GM08714 (cell line): ENCODE measurements around the gene FGF7.
"Not testable (repeated sequence)": the region's sequence is repeated elsewhere in the genome, so short reads cannot be mapped to it uniquely, and the experiment has no call there.

Experiments
- H3K4me3 ChIP-seq: fragments of 200-500 bp; sonication (Bioruptor generic); 2 replicates; pipeline ENCODE4 v1.5.1; 2014; ENCODE audit warnings: mild to moderate bottlenecking, low read length, inconsistent platforms
- ZNF274 ChIP-seq: IDR thresholded peaks from 2 replicates; pipeline ENCODE4 v1.6.1; 2012; ENCODE audit warnings: mild to moderate bottlenecking, low read depth, low read length

The FGF7 gene

DNA sequence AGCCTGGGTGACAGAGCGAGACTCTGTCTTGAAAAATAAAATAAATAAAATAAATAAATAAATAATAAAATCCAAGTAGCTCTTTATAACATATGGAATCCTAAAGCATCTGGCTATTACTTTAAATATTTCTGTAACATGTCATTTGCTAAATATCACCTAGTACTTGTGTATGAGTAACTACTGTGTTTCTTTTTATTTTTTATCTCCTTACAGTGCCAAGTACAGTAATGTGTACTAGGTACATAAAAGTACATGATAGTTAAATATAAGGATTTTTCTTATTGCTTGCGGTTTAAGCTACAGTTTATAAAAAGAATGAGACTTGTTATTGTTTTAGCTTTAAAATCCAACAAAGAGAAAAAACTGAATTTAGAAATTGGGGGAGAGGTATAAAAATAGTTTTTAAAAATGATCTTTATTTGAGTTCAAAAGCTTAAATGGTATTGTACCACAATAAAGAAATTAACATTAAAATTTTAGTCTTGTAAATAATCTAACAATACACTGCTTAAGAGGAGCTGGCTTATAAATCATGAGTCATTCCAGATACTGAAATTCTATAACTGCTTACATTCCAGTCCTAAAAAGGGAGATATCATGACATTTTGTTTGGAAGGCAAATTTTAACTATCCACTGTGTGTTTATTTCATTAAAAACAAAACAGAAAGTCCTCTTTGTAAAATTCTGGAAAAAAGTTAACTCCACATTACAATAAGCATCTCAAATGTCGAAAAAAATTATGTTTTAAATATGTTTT lies 73.1 kb downstream of the FGF7 start:
- no peak for TF ChIP-seq ZNF274

DNA sequence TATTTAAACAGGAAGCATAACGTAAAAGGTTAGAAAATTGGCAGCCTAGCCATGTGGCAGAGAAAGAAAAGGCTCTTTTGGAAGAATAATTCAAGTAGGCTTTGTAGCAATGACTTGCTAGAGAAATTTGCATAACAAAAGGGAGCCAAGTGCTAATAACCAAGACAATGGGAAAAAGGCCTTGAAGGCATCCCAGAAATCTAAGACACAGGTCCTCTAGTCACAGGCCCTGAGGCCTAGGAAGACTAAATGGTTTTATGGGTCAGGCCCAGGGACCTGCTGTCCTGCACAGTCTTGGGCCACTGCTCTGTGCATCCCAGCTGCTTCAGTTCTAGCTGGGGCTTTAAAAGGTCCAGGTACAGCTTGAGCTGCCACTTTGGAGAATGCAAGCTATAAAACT lies 78.5 kb downstream of the FGF7 start:
- TF ChIP-seq ZNF274, result no peak
- H3K4me3 ChIP-seq, result no peak overlapping the region

More for the DNA sequence above, 73.1 kb downstream of the FGF7 start:
- H3K4me3 ChIP-seq, result no peak overlapping the region

DNA sequence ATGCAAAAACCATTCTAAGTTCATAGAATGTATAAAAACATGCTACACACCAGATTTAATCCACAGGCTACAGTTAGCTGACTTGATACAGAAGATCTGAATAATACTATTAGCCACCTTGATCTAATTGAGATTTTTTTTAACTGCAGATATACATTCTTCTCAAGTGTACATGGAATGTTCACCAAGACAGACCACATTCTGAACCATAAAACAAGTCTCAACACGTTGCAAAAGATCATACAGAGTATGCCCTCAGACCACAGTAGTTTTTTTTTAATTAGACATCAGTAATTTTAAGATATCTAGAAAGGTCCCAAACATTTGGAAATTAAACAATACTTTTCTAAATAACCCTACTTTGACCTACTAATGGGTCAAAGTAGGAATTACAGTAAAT lies 83.3 kb downstream of the FGF7 start:
- no peak overlapping the region for H3K4me3 ChIP-seq
- no peak for TF ChIP-seq ZNF274

DNA sequence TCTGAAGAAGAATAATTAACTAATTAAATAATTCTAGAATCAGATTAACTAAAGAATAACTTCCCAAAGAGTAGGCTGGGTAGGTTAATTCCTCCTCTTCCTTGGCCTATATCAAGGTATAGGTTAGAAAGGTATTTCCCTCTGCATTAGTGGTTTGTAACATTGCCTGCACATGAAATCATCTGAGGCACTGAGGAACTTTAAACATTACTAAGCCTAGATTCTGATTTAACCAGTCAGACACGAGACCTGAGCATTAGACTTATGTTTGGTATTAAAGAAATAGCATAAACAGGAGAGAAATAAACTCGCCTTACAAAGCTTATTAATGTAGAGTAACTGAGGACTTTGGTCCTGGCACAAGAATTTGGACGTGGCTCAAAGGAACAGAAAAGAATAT lies 84.2 kb downstream of the FGF7 start:
- no peak overlapping the region for H3K4me3 ChIP-seq

DNA sequence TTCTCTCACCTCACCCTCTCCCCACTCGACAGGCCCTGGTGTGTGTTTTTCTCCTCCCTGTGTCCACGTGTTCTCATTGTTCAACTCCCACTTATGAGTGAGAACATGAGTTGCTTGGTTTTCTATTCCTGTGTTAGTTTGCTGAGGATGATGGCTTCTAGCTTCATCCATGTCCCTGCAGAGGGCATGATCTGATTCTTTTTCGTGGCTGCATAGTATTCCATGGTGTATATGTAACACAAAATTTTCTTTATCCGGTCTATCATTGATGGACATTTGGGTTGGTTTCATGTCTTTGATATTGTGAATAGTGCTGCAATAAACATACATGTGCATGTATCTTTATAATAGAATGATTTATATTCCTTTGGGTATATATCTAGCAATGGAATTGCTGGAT lies 89.7 kb downstream of the FGF7 start:
- H3K4me3 ChIP-seq, result not testable (repeated sequence)

More for the DNA sequence above, 84.2 kb downstream of the FGF7 start:
- TF ChIP-seq ZNF274, result no peak

DNA sequence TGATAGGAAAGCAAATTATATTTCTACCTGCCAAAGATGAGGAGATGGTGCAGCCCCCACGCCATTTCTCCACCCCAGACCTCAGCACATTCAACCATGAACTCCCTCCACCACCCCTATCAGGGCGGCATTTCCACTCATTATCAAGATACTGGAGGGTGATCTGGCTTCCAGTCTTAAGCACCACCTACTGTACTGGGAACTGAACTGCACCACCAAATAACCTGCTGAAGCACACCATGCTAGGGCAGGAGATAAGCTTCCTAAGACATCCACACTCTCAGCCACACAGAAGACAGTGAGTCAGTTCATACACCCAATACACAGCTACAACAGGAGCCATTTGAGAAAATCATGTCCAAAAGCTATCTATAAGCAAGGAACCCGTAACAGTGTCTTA lies 98.8 kb downstream of the FGF7 start:
- TF ChIP-seq ZNF274, result no peak
- H3K4me3 ChIP-seq, result no peak overlapping the region

DNA sequence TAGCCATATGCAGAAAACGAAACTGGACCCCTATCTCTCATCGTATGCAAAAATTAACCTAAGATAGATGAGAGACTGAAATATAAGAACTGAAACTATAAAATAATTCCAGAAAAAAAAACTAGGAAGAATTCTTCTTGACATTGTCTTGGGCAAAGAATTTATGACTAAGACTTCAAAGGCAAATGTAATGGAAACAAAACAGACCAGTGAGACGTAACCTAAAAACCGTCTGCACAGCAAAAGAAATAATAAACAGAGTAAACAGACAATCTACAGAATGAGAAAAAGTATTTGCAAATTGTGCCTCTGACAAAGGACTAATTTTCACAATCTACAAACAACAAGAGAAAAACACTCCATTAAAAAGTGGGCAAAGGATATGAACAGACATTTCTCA lies 105.2 kb downstream of the FGF7 start:
- no peak overlapping the region for H3K4me3 ChIP-seq
- no peak for TF ChIP-seq ZNF274

DNA sequence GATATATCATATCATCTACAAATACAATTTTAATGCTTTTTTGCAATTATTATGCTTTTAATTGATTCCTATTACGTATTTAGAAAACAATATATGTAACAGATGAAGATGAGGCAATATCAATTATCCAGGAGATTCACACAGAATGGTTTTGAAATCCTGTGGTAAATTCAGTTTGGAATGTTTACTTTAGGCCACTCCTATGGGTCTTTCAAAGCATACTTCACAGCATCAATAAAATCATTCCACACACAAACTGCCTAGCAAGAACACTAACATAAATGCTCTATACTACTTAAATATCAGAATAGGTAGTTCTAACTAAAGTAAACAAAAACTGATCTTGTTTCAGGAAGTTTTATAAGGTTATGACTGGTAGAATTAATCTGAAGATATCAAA lies 107.0 kb downstream of the FGF7 start:
- H3K4me3 ChIP-seq, result no peak overlapping the region
- no peak for TF ChIP-seq ZNF274
